GM12892 (cell line): ENCODE data around the gene SORCS2.

ENCODE experiments used
- DNase-seq: peaks from one replicate; pipeline ENCODE4 v3.0.0; 2011; ENCODE audit not compliant: insufficient read length
- FAIRE-seq: peaks from 2 replicates; lab custom pipeline; 2011; peaks lifted over from hg19 to GRCh38; lab: Jason Lieb, UNC
- POLR2A ChIP-seq: IDR thresholded peaks from 2 replicates; pipeline ENCODE4 v1.6.1; 2011; ENCODE audit warnings: low read depth, low read length, control low read depth
- POLR2AphosphoS5 ChIP-seq: IDR thresholded peaks from 2 replicates; pipeline ENCODE4 v1.6.1; 2011; ENCODE audit warnings: low read depth, low read length, control low read depth
- TAF1 ChIP-seq: IDR thresholded peaks from 2 replicates; pipeline ENCODE4 v1.6.1; 2011; ENCODE audit warnings: low read depth, mild to moderate bottlenecking, control low read depth, low read length, borderline replicate concordance

The SORCS2 gene

DNA sequence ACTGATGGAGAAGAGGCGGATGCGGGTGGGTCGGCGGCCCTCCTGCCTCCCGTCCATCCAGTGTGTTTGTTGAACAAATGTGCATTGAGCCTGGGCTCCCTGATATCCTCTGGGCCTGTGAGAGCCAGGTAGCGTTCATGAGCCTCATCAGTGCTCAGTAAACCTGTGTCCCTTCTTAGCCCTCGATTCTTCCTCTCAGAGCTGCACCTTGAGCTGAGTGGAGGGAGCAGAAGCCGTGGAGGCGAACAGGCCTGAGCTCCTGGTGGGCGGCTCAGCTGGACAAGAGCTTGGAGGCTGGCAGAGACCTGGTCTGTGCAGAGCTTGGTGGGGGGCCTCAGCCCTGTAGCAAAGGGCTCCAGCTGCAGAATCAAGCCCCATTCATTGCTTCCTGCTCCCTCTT lies 112.1 kb downstream of the SORCS2 start:
- no peak for FAIRE-seq
- no peak for DNase-seq
- no peak for TF ChIP-seq POLR2A
- no peak for TF ChIP-seq TAF1
- TF ChIP-seq POLR2AphosphoS5, result no peak

DNA sequence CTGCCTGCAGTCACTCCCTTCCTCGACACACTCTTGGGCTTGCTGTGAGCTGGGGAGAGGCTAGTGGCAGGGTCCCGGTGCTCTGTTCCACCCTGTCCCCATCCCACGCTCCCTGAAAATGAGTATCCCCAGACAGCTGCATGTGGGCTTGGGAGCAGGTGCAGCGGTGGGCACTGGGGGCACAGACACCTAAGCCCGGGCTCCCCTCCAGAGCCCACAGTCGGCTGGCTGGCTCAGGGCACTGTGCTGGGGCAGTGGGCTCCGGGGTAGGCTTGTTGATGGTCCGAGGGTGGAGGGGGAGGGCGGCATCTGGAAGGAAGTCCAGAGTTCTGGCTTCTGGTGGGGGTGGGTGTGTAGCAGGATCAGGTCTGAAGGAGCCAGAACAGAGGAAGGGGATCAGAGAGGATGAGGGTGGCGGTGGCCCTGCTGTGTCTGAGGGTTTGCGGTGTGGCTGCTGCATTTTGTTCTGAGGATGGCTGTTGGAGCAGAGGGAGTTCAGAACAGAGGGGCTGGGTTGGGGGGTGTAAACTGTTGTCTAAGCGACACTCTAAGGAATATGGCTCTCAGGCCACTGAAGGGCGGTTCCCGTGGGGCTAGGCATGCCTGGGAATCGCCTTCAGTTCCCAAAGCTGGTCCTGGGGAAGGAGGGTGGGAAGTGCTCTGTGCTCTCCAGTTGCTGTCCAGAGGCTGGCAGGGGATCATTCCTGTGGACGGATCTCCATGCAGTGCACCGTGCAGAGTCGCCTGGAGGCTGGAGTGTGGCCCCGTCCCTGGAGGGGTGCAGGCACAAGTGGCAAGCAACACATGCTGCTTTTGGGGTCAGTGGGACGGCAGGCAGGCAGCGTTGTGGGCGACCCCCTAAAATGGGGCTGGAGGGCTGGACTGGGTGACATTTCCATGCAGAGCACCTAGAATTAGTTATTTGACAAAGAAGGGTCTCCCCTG lies 114.0 kb downstream of the SORCS2 start:
- DNase-seq, result no peak
- TF ChIP-seq TAF1 (no peak), POLR2AphosphoS5 (no peak), POLR2A (no peak)
- FAIRE-seq, result no peak

DNA sequence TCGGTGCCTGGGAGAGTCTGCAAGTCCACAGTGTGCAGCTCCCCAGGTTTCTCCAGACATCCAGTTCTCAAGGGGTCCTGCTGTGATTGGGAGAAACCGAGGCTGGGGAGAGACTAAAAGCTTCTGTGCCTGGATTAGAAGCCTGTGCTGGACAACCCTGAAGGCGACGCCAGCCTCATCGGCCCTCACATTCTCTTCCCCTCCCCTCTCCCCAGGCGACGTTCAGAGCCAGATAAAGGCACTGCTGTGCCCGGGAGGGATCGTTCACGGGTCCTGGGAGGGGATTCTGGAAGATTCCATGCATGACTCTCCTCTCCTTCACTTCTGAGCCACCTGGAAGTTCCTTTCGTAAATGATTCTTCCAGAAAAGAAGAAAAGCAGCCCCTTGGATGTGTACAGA lies 114.6 kb downstream of the SORCS2 start:
- DNase-seq (no peak), FAIRE-seq (no peak)
- TF ChIP-seq POLR2AphosphoS5 (no peak), TAF1 (no peak), POLR2A (no peak)

DNA sequence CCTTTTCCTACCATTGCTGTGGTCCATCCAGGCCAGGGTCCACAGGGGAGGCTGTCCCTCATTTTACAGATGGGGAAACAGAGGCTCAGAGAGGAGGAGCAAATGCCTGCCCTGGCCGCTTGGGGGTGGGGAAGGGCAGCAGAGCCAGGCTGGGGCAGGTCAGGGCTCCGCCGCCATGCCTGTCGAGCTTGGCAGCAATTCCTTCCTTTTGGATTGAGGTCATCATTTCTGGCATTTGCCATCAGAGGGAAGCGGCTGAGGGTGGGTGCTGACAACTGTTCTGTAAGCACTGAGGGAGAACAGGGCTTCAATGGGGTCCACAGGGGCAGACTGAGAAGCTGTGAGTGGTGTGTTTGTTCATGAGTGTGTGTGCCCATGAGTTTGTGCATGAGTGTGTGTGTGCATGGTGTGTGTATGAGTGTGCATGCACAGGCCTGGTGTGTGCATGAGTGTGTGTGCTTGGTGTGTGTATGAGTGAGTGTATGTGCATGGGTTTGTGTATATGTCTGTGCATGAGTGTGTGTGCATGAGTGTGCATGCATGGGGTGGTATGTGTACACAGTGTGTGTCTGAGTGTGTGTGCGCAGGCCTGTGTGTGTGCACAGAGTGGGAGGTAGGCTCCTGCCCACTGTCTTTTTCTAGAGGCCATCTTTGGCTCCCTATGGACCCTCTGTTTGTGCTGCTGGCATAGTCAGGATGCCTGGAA lies 115.2 kb downstream of the SORCS2 start:
- TF ChIP-seq TAF1, result no peak
- no peak for TF ChIP-seq POLR2AphosphoS5
- no peak for TF ChIP-seq POLR2A
- DNase-seq, result no peak
- FAIRE-seq, result no peak

DNA sequence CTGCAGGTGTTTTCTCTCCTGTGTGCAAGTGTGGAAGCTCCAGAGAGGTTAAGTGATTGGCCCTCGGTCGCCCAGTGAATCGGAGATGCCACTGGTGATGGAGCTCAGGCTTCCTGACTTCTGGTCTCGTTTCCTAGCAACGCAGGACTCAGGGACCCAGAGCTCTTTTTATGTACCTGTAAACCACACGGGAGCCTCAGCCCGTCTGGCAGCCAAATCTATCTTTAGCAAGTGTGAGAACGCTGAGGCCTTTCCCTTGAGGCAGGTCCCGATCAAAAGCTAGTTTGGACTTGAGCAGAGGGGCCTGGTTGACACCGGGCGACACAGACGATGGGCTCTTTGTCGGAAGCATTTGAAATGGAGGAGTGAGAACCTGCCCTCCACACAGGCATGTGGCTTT lies 116.8 kb downstream of the SORCS2 start:
- DNase-seq (no peak), FAIRE-seq (no peak)
- no peak for TF ChIP-seq POLR2AphosphoS5
- no peak for TF ChIP-seq TAF1
- TF ChIP-seq POLR2A, result no peak

DNA sequence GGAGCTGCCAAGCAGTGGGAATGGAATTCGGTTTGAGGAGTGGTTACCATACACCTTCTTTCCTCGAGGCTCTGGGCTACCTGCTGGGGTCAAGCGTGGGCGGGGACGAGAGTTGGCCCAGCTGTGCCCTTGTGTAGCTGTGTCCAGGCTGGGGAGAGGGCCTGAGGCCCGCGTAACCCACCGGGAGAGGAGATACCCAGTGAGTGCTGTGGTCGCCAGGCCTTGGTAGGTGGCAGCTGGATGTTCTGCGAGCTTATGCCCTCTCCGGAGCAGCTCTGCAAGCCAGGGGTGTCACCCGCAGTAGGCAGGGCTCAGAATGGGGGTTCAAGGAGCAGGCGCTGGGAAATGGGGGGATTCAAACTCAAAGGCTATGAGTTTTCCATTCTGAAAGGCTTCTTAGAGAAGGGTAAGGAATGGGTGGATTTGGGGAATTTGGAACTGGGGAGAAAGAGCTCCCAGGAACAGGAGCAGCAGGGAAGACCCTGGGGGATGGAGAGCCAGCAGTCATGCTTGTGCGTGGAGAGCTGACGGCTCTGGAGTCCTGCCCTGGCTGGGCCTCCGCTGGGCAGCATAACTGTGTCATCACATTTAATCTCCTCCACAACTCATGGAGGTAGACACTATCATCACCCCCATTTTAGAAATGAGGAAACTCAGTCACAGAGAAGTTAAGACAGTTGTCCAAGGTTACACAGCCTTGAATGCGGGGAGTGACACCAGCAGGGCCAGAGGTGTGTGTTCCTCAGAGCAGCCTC lies 117.5 kb downstream of the SORCS2 start:
- no peak for DNase-seq
- FAIRE-seq, result no peak
- TF ChIP-seq POLR2AphosphoS5 (no peak), TAF1 (no peak), POLR2A (no peak)

DNA sequence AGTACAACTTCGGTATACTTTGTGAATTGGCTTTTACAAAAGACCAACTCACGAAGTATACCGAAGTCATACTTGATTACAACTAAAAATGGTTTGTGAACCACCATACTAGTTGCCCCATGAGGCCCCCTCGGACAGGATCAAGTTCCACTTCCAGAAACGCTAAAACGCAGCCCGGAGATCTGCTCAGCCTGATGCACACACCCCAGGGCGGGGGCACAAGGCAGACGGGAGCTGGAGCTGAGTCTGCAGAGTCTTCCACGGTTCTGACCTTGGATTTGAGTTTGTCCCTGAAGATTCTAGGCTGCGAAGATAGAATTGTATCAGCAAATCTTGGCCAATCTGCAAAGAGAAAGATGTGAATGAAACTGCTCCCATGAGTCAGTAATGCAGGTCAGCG lies 118.1 kb downstream of the SORCS2 start:
- DNase-seq, result no peak
- FAIRE-seq, result no peak
- no peak for TF ChIP-seq TAF1
- TF ChIP-seq POLR2AphosphoS5, result no peak
- no peak for TF ChIP-seq POLR2A

DNA sequence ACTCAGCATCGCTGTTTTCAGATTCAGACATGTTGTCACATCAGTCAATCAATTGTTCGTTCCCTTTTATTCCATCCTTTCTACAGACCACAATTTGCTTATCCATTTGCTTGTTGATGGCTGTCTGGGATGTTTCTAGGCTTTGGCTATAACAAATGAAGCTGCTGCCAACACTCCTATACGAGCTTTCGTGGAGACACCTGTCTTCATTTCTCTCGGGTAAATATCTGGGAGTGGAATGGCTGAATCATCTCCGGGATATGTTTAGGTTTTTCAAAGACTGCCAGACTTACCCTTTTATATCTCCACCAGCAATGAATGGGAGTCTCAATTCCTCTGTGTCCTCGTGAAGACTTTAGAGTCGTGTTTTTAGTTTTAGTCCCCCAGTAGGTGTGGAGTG lies 118.9 kb downstream of the SORCS2 start:
- FAIRE-seq, result no peak
- DNase-seq, result no peak

DNA sequence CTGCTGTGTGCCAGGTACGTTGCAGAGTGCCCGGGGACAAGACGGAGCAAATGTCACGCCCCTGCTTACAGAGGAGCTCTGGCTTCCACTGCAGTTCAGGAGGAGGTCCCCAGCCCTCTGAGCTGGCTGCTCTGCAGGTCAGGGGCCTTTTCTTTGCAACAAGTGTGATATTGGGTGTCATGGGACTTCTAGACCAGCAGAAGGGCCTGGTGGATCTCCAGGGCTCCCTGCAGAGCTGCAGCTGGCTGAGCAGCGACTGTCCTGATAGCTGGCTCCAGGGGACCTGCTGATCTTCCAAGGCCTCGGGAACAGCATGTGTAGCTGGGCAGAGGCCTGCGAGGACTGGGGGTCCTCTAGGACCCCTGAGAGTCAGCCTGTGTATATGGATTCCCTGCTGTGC lies 120.4 kb downstream of the SORCS2 start:
- no peak for TF ChIP-seq TAF1
- TF ChIP-seq POLR2AphosphoS5, result no peak
- TF ChIP-seq POLR2A, result no peak
- FAIRE-seq, result no peak
- DNase-seq, result no peak

More for the DNA sequence above, 118.9 kb downstream of the SORCS2 start:
- TF ChIP-seq TAF1, result no peak
- no peak for TF ChIP-seq POLR2AphosphoS5
- no peak for TF ChIP-seq POLR2A

DNA sequence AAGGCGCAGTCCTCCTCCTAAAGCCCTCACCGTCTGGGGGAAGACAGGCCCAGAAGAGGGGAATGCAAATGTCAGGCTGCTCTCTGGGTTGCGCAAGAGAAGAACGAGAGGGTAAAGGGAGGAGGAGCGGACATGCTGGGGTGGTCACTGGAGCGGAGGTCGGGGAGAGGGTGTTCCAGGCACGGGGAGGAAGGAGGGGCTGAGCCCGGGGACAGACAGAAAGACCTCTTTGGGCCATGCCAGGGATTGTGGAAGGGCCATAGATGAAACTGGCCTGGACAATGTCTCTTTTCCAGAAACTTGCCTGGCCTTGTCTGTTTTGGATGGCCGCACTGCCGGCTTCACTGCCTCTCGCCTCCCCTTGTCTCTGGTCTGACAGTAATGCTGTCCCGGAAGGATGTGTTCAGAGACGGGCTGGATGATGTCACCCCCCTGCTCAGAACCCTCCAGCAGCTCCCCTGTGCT lies 121.0 kb downstream of the SORCS2 start:
- FAIRE-seq (no peak), DNase-seq (no peak)
- TF ChIP-seq POLR2A (no peak), POLR2AphosphoS5 (no peak), TAF1 (no peak)

DNA sequence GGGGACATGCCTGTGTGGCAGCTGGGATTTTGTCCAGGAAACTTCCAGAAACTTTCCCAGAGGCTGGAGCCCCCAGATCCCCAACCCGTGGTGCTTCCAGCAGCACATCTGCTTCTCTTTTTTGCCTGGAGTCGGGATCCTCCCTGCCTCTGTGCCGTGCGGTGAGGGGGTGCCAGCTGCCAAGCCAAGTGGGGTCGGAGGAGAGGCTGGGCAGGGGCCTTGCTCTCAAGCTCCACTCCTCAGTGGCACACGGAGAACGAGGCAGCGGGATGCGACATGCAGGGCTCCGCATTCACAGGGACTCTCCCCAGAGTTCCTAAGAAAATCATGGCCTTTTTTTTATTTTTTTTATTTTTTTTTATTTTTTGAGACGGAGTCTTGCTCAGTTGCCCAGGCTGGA lies 121.7 kb downstream of the SORCS2 start:
- FAIRE-seq, result no peak
- no peak for TF ChIP-seq TAF1
- TF ChIP-seq POLR2A, result no peak
- no peak for TF ChIP-seq POLR2AphosphoS5

More for the DNA sequence above, 121.7 kb downstream of the SORCS2 start:
- DNase-seq, result no peak
